ENCODE results near the gene P4HA2. TPM values are rescaled to one million over a fixed set of nuclear protein-coding genes. Genes with fewer than 3 reads are reported as not detected.

Gene P4HA2
- 13.9 TPM for total RNA-seq

DNA sequence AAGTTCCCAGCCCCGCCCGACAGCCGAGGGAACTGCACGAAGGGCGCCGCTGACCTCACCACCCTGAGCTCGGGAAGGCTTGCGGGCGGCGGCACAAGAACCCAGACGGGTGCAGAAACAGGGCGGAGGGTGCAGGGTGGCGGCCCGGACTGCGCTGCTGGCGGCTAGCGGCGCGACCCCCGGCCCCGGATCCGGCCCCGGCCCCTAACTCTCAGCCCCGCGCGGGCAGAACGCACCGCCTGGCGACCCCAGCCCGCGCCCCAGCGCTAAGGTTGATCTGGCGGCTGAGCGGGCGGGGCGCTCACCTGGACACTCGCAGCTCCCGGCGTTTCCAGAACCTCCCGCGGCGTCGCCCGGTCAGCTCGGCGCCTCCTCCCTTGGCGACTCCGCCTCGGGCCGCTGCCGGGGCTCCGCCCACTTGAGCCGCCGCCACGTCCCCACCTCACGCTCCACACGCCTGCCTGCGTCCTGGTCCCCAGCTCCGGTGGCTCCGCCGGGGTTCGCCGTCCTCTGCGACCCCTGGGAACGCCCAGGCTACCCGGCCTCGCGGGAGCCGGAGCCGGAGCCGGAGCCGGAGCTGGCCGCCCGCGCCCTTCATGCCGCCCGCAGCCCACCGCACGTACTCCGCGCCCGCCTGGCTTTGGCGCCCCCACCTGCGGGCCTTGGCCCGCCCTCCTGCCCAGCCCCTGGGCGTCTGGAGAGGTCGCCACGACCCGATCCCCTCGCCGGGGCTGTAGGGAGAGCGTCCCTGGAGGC is at the start of gene P4HA2:
Gene P4HA2, minus strand, starts transcription at position 369 of the 756 bp plus-strand sequence. CDS start 9,227 bp downstream, outside the sequence.
- DNase-seq (ENCODE audit: low spot score in 2 of 2) (peak; percentile 79 to 84), FAIRE-seq (no peak)

DNA sequence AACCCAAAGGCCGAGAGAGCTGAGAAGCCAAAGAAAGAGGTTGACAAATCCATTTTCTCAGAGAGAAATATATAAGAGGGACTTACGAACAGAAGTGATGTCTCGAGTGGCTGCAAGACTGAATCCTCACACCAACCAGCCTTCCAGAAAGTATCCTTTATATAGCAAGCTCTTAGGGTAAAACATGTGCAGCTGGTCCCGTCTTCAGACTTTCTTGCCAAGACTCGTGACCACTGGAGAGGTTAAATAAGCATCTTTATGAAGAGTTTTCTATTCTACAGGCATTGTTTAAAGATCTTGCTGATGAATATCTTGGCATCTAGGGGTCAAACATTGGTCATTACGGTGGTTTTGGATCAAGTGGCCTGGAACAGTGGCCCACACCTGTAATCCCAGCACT is 49.6 kb upstream of the P4HA2 start:
- DNase-seq (ENCODE audit: low spot score in 2 of 2) (no peak), FAIRE-seq (no peak)

DNA sequence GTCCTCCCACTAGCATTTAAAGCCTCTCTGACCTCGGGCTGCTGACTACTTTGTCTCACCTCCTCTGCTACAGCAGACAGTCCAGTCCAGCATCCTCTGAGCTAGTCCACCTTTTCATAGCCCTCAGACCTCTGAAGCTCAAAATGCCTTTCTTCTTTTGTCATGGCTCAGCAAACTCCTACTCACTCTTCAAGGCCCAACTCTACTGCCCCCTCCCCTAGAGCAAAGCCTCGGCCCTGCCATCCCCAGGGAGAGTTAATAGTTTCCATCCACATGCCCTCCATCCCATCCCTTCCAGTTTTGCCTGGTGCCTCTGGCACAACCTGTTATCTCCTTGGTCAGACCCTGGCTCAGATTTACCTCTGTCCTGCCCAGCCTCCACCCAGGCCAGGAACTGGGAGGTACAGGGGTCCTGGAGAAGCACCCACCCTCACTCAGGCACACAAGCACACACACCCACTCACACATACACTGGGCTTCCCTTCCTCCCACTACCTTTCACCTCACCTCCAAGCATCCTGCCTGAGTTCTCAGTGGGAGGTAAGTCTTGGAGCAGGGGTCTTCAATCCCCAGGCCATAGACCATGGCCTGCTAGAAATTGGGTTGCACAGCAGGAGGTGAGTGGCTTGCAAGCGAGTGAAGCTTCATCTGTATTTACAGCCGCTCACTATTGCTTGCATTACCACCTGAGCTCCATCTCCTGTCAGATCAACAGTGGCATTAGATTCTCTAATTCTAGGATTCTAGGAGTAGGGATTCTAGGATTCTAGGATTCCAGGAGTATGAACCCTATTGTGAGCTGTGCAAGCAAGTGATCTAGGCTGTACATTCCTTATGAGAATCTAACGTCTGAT is 47.9 kb upstream of the P4HA2 start:
- no peak for FAIRE-seq

GRCh38 chr5:132274050-132274792 is 46.6 kb upstream of the P4HA2 start:
- DNase-seq (ENCODE audit: low spot score in 2 of 2) (no peak), FAIRE-seq (no peak)

More for the DNA sequence above, 47.9 kb upstream of the P4HA2 start:
- no peak for DNase-seq (ENCODE audit: low spot score in 2 of 2)

- FAIRE-seq (no peak), DNase-seq (ENCODE audit: low spot score in 2 of 2) (no peak)
These were observed 46.0 kb upstream of the P4HA2 start for GRCh38 chr5:132273631-132274030.

- peak; percentile 60 to 63 for DNase-seq (ENCODE audit: low spot score in 2 of 2)
- no peak for FAIRE-seq
These were observed 44.9 kb upstream of the P4HA2 start for GRCh38 chr5:132272311-132273210.

- DNase-seq (ENCODE audit: low spot score in 2 of 2) (no peak), FAIRE-seq (no peak)
These were observed 43.9 kb upstream of the P4HA2 start for GRCh38 chr5:132271251-132272246.

GRCh38 chr5:132270706-132271105 is 43.1 kb upstream of the P4HA2 start:
- DNase-seq (ENCODE audit: low spot score in 2 of 2) (no peak), FAIRE-seq (no peak)

- DNase-seq (ENCODE audit: low spot score in 2 of 2) (no peak), FAIRE-seq (no peak)
These were observed 42.6 kb upstream of the P4HA2 start for GRCh38 chr5:132270335-132270665.

- FAIRE-seq (no peak), DNase-seq (ENCODE audit: low spot score in 2 of 2) (no peak)
These were observed 42.1 kb upstream of the P4HA2 start for GRCh38 chr5:132269635-132270334.

GRCh38 chr5:132268769-132269551 is 41.3 kb upstream of the P4HA2 start:
- FAIRE-seq = no peak
- DNase-seq (ENCODE audit: low spot score in 2 of 2) = no peak

DNA sequence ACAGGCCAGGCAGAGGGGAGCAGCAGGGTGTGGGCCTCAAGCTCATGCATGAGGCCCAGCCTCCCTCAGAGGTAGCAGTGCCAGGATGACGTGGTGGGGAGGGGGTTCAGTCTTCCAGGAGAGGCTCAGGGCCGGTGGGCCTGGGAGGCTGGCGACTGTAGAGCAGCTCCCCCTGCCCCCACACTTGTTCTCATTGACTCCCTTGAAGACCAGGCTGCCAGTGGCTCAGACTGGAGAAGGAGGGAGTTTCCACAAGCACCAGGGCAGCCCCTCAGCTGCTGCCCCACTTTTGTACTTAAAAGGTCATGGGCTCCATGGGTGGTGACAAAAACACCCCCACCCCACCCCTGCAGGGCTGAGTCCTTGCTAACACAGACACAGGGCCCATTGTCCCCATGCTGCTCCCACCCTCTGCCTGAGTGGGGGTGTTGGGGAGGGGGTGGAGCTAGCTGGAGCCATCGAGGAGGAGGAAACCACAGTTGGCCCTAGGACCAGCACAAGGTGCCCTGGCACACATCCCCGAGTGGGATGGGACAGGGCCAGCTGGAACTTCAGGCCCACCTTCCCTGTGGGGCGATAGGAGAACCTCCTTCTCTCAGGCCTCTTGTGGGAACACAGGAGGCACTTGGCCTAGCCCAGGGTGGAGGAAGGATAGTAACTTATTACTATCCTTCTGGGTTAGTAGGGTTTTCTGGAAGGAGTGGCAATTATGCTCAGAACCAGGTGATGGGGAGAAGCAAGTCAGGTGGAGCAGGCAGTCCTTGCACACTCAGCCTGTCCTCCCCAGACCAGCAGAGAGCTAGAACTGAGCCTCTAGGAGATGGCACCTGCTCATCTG is 40.5 kb upstream of the P4HA2 start:
- DNase-seq (ENCODE audit: low spot score in 2 of 2) = no peak
- FAIRE-seq = no peak

GRCh38 chr5:132267166-132267739 is 39.6 kb upstream of the P4HA2 start:
- DNase-seq (ENCODE audit: low spot score in 2 of 2) (no peak), FAIRE-seq (no peak)

GRCh38 chr5:132266836-132267160 is 39.1 kb upstream of the P4HA2 start:
- DNase-seq (ENCODE audit: low spot score in 2 of 2) (no peak), FAIRE-seq (no peak)

DNA sequence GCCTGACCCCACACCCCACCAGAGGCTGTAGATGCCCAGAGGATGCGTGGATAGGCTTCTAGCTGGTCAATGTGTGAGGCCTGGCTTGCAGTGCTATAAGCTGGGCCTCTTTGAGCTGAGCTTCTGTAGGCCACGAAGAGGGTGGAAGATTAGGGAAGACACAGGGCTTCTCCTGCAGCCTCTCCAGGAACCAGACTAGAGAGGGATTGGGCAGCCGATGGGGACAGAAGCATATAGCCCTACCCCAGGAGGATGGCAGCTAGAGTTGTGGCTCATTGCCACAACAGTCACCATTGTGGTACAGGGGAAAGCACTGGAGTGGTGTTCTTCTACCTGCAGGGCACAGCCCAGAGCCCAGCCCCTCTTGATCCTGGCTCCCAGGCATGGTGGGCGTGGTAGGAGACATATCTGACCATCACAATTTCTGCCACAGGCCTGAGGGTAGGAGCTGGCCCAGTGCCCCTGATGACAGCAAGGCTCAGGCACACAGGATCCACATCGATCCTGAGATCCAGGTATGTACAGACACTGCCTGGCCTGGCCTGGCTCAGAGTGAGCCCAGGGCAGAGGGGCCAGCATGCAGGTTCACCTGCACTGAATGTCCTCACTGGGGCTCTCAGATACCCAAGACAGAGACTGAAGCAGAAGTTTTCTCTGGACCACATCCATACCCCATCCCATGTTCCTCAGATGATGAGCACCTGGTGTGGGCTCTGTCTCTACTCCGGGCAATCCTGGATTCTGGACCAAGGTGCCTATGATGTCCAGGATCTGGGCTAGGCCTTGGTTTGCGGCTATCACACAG is 38.6 kb upstream of the P4HA2 start:
- DNase-seq (ENCODE audit: low spot score in 2 of 2) = no peak
- no peak for FAIRE-seq
